CD14-positive monocyte (primary cell): ENCODE measurements around the gene HS6ST3. TPM values are rescaled to one million over a fixed set of nuclear protein-coding genes. Genes with fewer than 3 reads are reported as not detected.

Source experiments
- DNase-seq, 3 donors: peaks; one replicate each; pipeline ENCODE4 v3.0.0-alpha.2; 2011 to 2022
- H2AFZ ChIP-seq: 2 replicates; pipeline ENCODE4 v1.6.0; 2012; ENCODE audit warnings: mild to moderate bottlenecking, low read depth, low read length, inconsistent platforms; ENCODE audit not compliant: insufficient read depth, poor library complexity, severe bottlenecking
- H3K27ac ChIP-seq, 2 donors: 1 replicate in 1 of 2; 2 replicates in 1 of 2; pipeline ENCODE4 v1.5.1; 2012 to 2013; ENCODE audit warnings: low read length in 2 of 2, control low read depth in 1 of 2, inconsistent platforms in 1 of 2, low read depth in 1 of 2, mild to moderate bottlenecking in 1 of 2
- H3K27me3 ChIP-seq, 2 donors: one replicate each; pipeline versions ENCODE4 v1.6.0 to v1.6.1; 2011 to 2013; ENCODE audit warnings: low read length in 2 of 2; ENCODE audit not compliant: control insufficient read depth in 2 of 2, insufficient read depth in 2 of 2
- H3K36me3 ChIP-seq, 2 donors: replicated peaks in 1 of 2; 1 replicate in 1 of 2; 2 replicates in 1 of 2; pipeline versions ENCODE4 v1.5.1 to v1.6.1; 2012 to 2013; ENCODE audit warnings: low read length in 2 of 2, control low read depth in 1 of 2, inconsistent platforms in 1 of 2, mild to moderate bottlenecking in 1 of 2; ENCODE audit not compliant: insufficient read depth in 2 of 2, control insufficient read depth in 1 of 2
- H3K4me1 ChIP-seq, 2 donors: 1 replicate in 1 of 2; 2 replicates in 1 of 2; pipeline versions ENCODE4 v1.5.1 to v1.6.1; 2012 to 2013; ENCODE audit warnings: low read length in 2 of 2, control low read depth in 1 of 2, inconsistent platforms in 1 of 2, mild to moderate bottlenecking in 1 of 2, moderate library complexity in 1 of 2; ENCODE audit not compliant: insufficient read depth in 2 of 2, control insufficient read depth in 1 of 2
- H3K4me2 ChIP-seq: replicated peaks from 2 replicates; pipeline ENCODE3; 2012; ENCODE audit warnings: low read length, moderate library complexity, mild to moderate bottlenecking; ENCODE audit not compliant: poor library complexity, severe bottlenecking; ENCODE audit errors: extremely low read depth
- H3K4me3 ChIP-seq, 3 experiments: fragments of 200-600 bp in 1 of 3; sonication (generic) in 1 of 3; replicated peaks in 1 of 3; 1 replicate in 2 of 3; 2 replicates in 1 of 3; pipeline ENCODE4 v1.5.1; 2011 to 2013; ENCODE audit warnings: low read length in 3 of 3, mild to moderate bottlenecking in 3 of 3, control low read depth in 2 of 3, low read depth in 2 of 3, inconsistent platforms in 1 of 3, moderate library complexity in 1 of 3
- H3K79me2 ChIP-seq: 2 replicates; pipeline ENCODE4 v1.6.0; 2012; ENCODE audit warnings: mild to moderate bottlenecking, control low read depth, inconsistent platforms, low read length, moderate library complexity; ENCODE audit not compliant: insufficient read depth
- H3K9ac ChIP-seq: 2 replicates; pipeline ENCODE4 v1.6.0; 2017; ENCODE audit warnings: low read length, mild to moderate bottlenecking; ENCODE audit not compliant: insufficient read depth, poor library complexity, severe bottlenecking
- H3K9me3 ChIP-seq, 2 donors: replicated peaks in 1 of 2; 1 replicate in 1 of 2; 2 replicates in 1 of 2; pipeline versions ENCODE4 v1.5.1 to v1.6.1; 2012 to 2013; ENCODE audit warnings: low read length in 2 of 2, control low read depth in 1 of 2; ENCODE audit not compliant: control insufficient read depth in 1 of 2, insufficient read depth in 1 of 2
- H4K20me1 ChIP-seq: 2 replicates; pipeline ENCODE4 v1.6.0; 2012; ENCODE audit warnings: mild to moderate bottlenecking, low read length, control low read depth, moderate library complexity; ENCODE audit not compliant: insufficient read depth
- H3K27ac Mint-ChIP-seq, 7 donors: one replicate each; pipeline ENCODE4 v1.8.0; 2020; ENCODE audit warnings: mild to moderate bottlenecking in 7 of 7, mixed read lengths in 7 of 7, moderate library complexity in 6 of 7, inconsistent platforms in 2 of 7
- H3K27me3 Mint-ChIP-seq, 3 donors: one replicate each; pipeline ENCODE4 v1.8.0; 2021 to 2022; ENCODE audit warnings: low read depth in 3 of 3, mild to moderate bottlenecking in 3 of 3, mixed read lengths in 3 of 3, moderate library complexity in 3 of 3, inconsistent platforms in 1 of 3
- H3K36me3 Mint-ChIP-seq, 2 donors: one replicate each; pipeline ENCODE4 v1.8.0; 2020; ENCODE audit warnings: mixed read lengths in 2 of 2, inconsistent platforms in 1 of 2, mild to moderate bottlenecking in 1 of 2
- H3K4me1 Mint-ChIP-seq: one replicate; pipeline ENCODE4 v1.8.0; 2020; ENCODE audit warnings: mild to moderate bottlenecking, mixed read lengths
- H3K4me3 Mint-ChIP-seq, 2 donors: one replicate each; pipeline ENCODE4 v1.8.0; 2020; ENCODE audit warnings: mild to moderate bottlenecking in 2 of 2, mixed read lengths in 2 of 2, moderate library complexity in 1 of 2
- H3K9me3 Mint-ChIP-seq, 7 donors: one replicate each; pipeline ENCODE4 v1.8.0; 2020 to 2022; ENCODE audit warnings: mixed read lengths in 7 of 7, mild to moderate bottlenecking in 6 of 7, moderate library complexity in 6 of 7, inconsistent platforms in 2 of 7
- CTCF ChIP-seq: fragments of 200-600 bp; IDR thresholded peaks from one replicate; pipeline ENCODE4 v1.8.0; 2022; ENCODE audit warnings: antibody characterized with exemption, mild to moderate bottlenecking
- WGBS: methylation state at CpG from one replicate; pipeline ENCODE4 v1.1.5; 2013; ENCODE audit warnings: missing lambda C conversion rate; ENCODE audit not compliant: insufficient coverage; 5-methylcytosine and 5-hydroxymethylcytosine counted together
- intact Hi-C, 2 donors: fragments of 100-400 bp; cut with micrococcal nuclease; formaldehyde crosslinking; loops; one replicate each; pipeline versions ENCODE4 v1.15.0 to v1.15.1; 2023
- polyA plus RNA-seq, 3 donors: library from polyadenylated mRNA; depleted of rRNA in 1 of 3; unstranded in 2 of 3; stranded (reverse) in 1 of 3; fragments of 300-500 nt in 2 of 3; fragments of >200 nt in 1 of 3; fragmentation: Illumina TruSeq in 2 of 3; gene quantifications; 1 replicate in 2 of 3; 2 replicates in 1 of 3; pipeline ENCODE4 v1.2.3, GENCODE V29; 2012 to 2021

HS6ST3 gene
- polyA plus RNA-seq, 3 donors, result not detected

GRCh38 chr13:96684907-96685306 is 595.0 kb downstream of the HS6ST3 start:
- Histone ChIP-seq H3K27ac (no peak overlapping the region), H3K36me3 (no peaks in the 10 kb centered on the region), H3K9me3 (peaks cover 5 to 7% of the 10 kb centered on the region in 2 donors), H2AFZ (no peak overlapping the region), H3K27me3 (no peaks in the 10 kb centered on the region), H3K79me2 (no peaks in the 10 kb centered on the region), H3K4me2 (no peak overlapping the region), H3K9ac (no peak overlapping the region), H4K20me1 (no peaks in the 10 kb centered on the region), H3K4me3 (no peak overlapping the region), H3K4me1 (no peaks in the 10 kb centered on the region)
- no peaks in the 10 kb centered on the region for H3K27me3 Mint-ChIP-seq
- peaks cover 0 to 4% (median 0%) of the 10 kb centered on the region in 7 donors for H3K9me3 Mint-ChIP-seq
- no peak overlapping the region for H3K4me3 Mint-ChIP-seq
- H3K36me3 Mint-ChIP-seq, result no peaks in the 10 kb centered on the region
- no CpG with 5 or more reads among the region's 1 CpG for WGBS
- no peak overlapping the region for H3K27ac Mint-ChIP-seq
- H3K4me1 Mint-ChIP-seq, result no peaks in the 10 kb centered on the region
- no peak for TF ChIP-seq CTCF
- DNase-seq, result no peak
- intact Hi-C loops, result no loop called here

DNA sequence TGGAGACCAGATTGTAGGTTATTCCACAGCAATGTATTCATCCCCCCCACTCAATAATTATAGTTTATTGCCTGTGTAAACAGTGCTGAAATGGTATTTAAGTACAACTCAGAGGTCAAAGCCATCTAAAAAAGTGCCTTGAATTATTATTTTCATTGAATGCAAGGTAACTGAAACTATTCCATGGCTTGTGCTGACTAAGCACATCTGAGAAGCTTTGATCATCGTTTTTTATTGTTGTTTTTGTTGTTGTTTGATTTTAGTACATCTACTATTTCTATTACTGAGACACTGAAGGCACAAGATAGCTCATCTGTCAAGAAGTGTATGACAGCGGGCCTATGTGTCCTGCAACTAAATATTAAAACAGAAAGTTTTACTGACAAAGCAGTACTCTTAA is 596.4 kb downstream of the HS6ST3 start:
- Mint-ChIP-seq H3K27me3 (no peaks in the 10 kb centered on the region), H3K27ac (no peak overlapping the region), H3K9me3 (peaks cover 0 to 3% (median 0%) of the 10 kb centered on the region in 7 donors), H3K4me3 (no peak overlapping the region), H3K36me3 (no peaks in the 10 kb centered on the region), H3K4me1 (no peaks in the 10 kb centered on the region)
- no peak overlapping the region for H2AFZ ChIP-seq
- no peaks in the 10 kb centered on the region for H3K79me2 ChIP-seq
- no peak overlapping the region for H3K4me2 ChIP-seq
- no peak overlapping the region for H3K9ac ChIP-seq
- no peaks in the 10 kb centered on the region for H3K27me3 ChIP-seq
- intact Hi-C loops, result no loop called here
- no CpG with 5 or more reads among the region's 2 CpGs for WGBS
- H3K4me3 ChIP-seq, result no peak overlapping the region
- no peaks in the 10 kb centered on the region for H3K4me1 ChIP-seq
- no peaks in the 10 kb centered on the region for H4K20me1 ChIP-seq
- no peak for DNase-seq
- no peak overlapping the region for H3K27ac ChIP-seq
- no peaks in the 10 kb centered on the region for H3K36me3 ChIP-seq
- no peak for TF ChIP-seq CTCF
- H3K9me3 ChIP-seq, result no peaks in the 10 kb centered on the region
